GM23338 (cell line): ENCODE measurements around the gene FKBP6. TPM values are rescaled to one million over a fixed set of nuclear protein-coding genes. Genes with fewer than 3 reads are reported as not detected.

Experiments
- ATAC-seq: fragments of 200-7000 bp; cut with Tn5 transposase; 3 replicates; pipeline ENCODE4 v1.9.1; 2020
- DNase-seq: peaks from one replicate; pipeline ENCODE4 v3.0.0-alpha.2; 2015; ENCODE audit warnings: low spot score
- H2AFZ ChIP-seq: fragments of 200-600 bp; sonication (generic); 2 replicates; pipeline ENCODE4 v1.8.0; 2016; ENCODE audit warnings: antibody characterized with exemption, mild to moderate bottlenecking, moderate library complexity
- H3F3A ChIP-seq: fragments of 200-600 bp; sonication (generic); replicated peaks from 2 replicates; pipeline ENCODE4 v1.8.0; 2017; ENCODE audit warnings: antibody characterized with exemption, mixed run types, low read depth
- H3K27ac ChIP-seq: fragments of 200-600 bp; sonication (generic); 2 replicates; pipeline ENCODE4 v1.6.1; 2016; ENCODE audit warnings: low read depth
- H3K27me3 ChIP-seq: fragments of 200-600 bp; sonication (generic); 2 replicates; pipeline ENCODE4 v1.8.0; 2016; ENCODE audit warnings: mild to moderate bottlenecking, mixed run types, moderate library complexity; ENCODE audit not compliant: insufficient read depth
- H3K36me3 ChIP-seq: fragments of 200-600 bp; sonication (generic); 2 replicates; pipeline ENCODE4 v1.8.0; 2016; ENCODE audit warnings: mild to moderate bottlenecking; ENCODE audit not compliant: insufficient read depth
- H3K4me1 ChIP-seq: fragments of 200-600 bp; sonication (generic); 2 replicates; pipeline ENCODE4 v1.8.0; 2016; ENCODE audit warnings: mild to moderate bottlenecking, moderate library complexity; ENCODE audit not compliant: insufficient read depth
- H3K4me2 ChIP-seq: fragments of 200-600 bp; sonication (generic); 2 replicates; pipeline ENCODE4 v1.7.1; 2017; ENCODE audit warnings: mixed run types
- H3K4me3 ChIP-seq: fragments of 200-600 bp; sonication (generic); 2 replicates; pipeline ENCODE4 v1.6.1; 2016; ENCODE audit warnings: mixed run types
- H3K79me2 ChIP-seq: fragments of 200-600 bp; sonication (generic); replicated peaks from 2 replicates; pipeline ENCODE4 v1.8.0; 2017; ENCODE audit warnings: mild to moderate bottlenecking; ENCODE audit not compliant: insufficient read depth
- H3K9me2 ChIP-seq: fragments of 200-600 bp; sonication (generic); 2 replicates; pipeline ENCODE4 v1.8.0; 2017; ENCODE audit not compliant: insufficient read depth
- H4K20me1 ChIP-seq: fragments of 200-600 bp; sonication (generic); replicated peaks from 2 replicates; pipeline ENCODE4 v1.8.0; 2017; ENCODE audit warnings: mild to moderate bottlenecking; ENCODE audit not compliant: insufficient read depth
- H3K27ac Mint-ChIP-seq: 2 replicates; pipeline ENCODE4 v1.8.0; 2020; ENCODE audit warnings: inconsistent platforms, mild to moderate bottlenecking, moderate library complexity, mixed read lengths
- H3K27me3 Mint-ChIP-seq: 3 replicates; pipeline ENCODE4 v1.8.0; 2022; ENCODE audit warnings: low read depth, mild to moderate bottlenecking, moderate library complexity, mixed read lengths, inconsistent platforms; ENCODE audit not compliant: insufficient read depth, poor library complexity
- H3K36me3 Mint-ChIP-seq: 3 replicates; pipeline ENCODE4 v1.8.0; 2021; ENCODE audit warnings: low read depth, mild to moderate bottlenecking, inconsistent platforms, moderate library complexity, mixed read lengths
- H3K4me1 Mint-ChIP-seq: 3 replicates; pipeline ENCODE4 v1.8.0; 2020; ENCODE audit warnings: mild to moderate bottlenecking, inconsistent platforms, mixed read lengths
- H3K4me3 Mint-ChIP-seq: 3 replicates; pipeline ENCODE4 v1.8.0; 2021; ENCODE audit warnings: moderate library complexity, mild to moderate bottlenecking, inconsistent platforms, mixed read lengths
- H3K9me3 Mint-ChIP-seq: 3 replicates; pipeline ENCODE4 v1.8.0; 2020; ENCODE audit warnings: moderate library complexity, mild to moderate bottlenecking, inconsistent platforms, mixed read lengths
- CREB1 ChIP-seq: fragments of 250-450 bp; sonication (Bioruptor Pico); IDR thresholded peaks from 2 replicates; pipeline ENCODE4 v1.5.0; 2020; ENCODE audit warnings: low read depth, mild to moderate bottlenecking, moderate library complexity
- EZH2 ChIP-seq: fragments of 200-600 bp; sonication (generic); IDR thresholded peaks from one replicate; pipeline ENCODE4 v1.8.0; 2017; ENCODE audit warnings: antibody characterized with exemption, mild to moderate bottlenecking, low read depth; ENCODE audit not compliant: unreplicated experiment
- EZH2phosphoT487 ChIP-seq: fragments of 200-600 bp; sonication (generic); IDR thresholded peaks from one replicate; pipeline ENCODE4 v1.8.1; 2018; ENCODE audit warnings: antibody characterized with exemption; ENCODE audit not compliant: unreplicated experiment
- JUNB ChIP-seq: IDR thresholded peaks from one replicate; pipeline ENCODE4 v1.6.1; 2016; ENCODE audit warnings: antibody characterized with exemption; ENCODE audit not compliant: unreplicated experiment
- STAT1 ChIP-seq: IDR thresholded peaks from one replicate; pipeline ENCODE4 v1.6.1; 2016; ENCODE audit warnings: antibody characterized with exemption; ENCODE audit not compliant: unreplicated experiment
- ZNF114 ChIP-seq: fragments of 250-450 bp; sonication (Bioruptor Pico); IDR thresholded peaks from 2 replicates; pipeline ENCODE4 v1.5.0; 2020; ENCODE audit warnings: mild to moderate bottlenecking, moderate library complexity
- ZNF331 ChIP-seq: fragments of 250-450 bp; sonication (Bioruptor Pico); IDR thresholded peaks from 2 replicates; pipeline ENCODE4 v1.5.0; 2020; ENCODE audit warnings: low read depth, mild to moderate bottlenecking, moderate library complexity
- polyA plus RNA-seq: library from polyadenylated mRNA; unstranded; fragments of >200 nt; fragmentation: Nextera tagmentation; extraction: Ambion mirVana; gene quantifications from 2 replicates; pipeline ENCODE4 v1.2.1, GENCODE V29; 2016
- total RNA-seq: library from RNA; depleted of rRNA; stranded (reverse); fragments of >200 nt; shearing (Covaris generic); gene quantifications from 2 replicates; pipeline ENCODE4 v1.2.3, GENCODE V29; 2014
- TF ChIP-seq, protein P1 (sequence below): IDR thresholded peaks from 2 replicates; pipeline ENCODE4 v1.6.1; 2016; ENCODE audit warnings: antibody characterized with exemption
- TF ChIP-seq, protein P2 (sequence below): fragments of 250-450 bp; sonication (Bioruptor Pico); IDR thresholded peaks from 2 replicates; pipeline ENCODE4 v1.5.0; 2020; ENCODE audit warnings: mild to moderate bottlenecking, moderate library complexity
- TF ChIP-seq, protein P3 (sequence below): IDR thresholded peaks from one replicate; pipeline ENCODE4 v1.6.1; 2018; ENCODE audit warnings: antibody characterized with exemption; ENCODE audit not compliant: unreplicated experiment

FKBP6 gene
- total and polyA plus RNA-seq, 2 experiments from 2014 or later: 0.15 TPM; not detected in 1

DNA sequence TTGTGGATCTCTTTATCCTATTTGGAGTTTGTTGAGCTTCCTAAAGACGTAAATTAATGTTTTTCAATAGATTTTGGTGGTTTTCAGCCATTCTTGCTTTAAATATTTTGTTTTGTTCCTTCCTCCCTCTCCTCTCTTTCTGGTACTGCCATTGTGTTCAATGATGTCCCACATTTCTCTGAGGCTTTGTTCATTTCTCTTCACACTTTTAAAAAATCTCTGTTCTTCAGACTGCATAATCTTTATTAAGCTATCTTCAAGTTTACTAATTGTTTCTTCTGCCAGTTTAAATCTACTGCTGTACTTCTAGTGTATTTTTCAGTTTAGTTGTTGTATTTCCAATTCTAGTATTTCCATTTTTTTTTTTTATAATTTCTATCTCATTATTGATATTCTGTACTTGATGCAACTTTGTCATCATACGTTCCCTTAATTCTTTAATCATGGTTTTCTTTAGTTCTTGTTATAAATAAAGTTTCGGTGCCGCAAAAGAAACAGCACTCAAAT is 60.0 kb downstream of the FKBP6 start (continued):
- TF ChIP-seq, protein P1, sequence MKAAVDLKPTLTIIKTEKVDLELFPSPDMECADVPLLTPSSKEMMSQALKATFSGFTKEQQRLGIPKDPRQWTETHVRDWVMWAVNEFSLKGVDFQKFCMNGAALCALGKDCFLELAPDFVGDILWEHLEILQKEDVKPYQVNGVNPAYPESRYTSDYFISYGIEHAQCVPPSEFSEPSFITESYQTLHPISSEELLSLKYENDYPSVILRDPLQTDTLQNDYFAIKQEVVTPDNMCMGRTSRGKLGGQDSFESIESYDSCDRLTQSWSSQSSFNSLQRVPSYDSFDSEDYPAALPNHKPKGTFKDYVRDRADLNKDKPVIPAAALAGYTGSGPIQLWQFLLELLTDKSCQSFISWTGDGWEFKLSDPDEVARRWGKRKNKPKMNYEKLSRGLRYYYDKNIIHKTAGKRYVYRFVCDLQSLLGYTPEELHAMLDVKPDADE: no peak
- TF ChIP-seq JUNB: no peak
- no peak for TF ChIP-seq ZNF331 (CRISPR knock-in tag)
- no peak for TF ChIP-seq ZNF114 (CRISPR knock-in tag)
- no peak for TF ChIP-seq EZH2phosphoT487
- no peak for TF ChIP-seq STAT1
- no peak for TF ChIP-seq EZH2
- TF ChIP-seq CREB1 (CRISPR knock-in tag): no peak
- TF ChIP-seq, protein P2, sequence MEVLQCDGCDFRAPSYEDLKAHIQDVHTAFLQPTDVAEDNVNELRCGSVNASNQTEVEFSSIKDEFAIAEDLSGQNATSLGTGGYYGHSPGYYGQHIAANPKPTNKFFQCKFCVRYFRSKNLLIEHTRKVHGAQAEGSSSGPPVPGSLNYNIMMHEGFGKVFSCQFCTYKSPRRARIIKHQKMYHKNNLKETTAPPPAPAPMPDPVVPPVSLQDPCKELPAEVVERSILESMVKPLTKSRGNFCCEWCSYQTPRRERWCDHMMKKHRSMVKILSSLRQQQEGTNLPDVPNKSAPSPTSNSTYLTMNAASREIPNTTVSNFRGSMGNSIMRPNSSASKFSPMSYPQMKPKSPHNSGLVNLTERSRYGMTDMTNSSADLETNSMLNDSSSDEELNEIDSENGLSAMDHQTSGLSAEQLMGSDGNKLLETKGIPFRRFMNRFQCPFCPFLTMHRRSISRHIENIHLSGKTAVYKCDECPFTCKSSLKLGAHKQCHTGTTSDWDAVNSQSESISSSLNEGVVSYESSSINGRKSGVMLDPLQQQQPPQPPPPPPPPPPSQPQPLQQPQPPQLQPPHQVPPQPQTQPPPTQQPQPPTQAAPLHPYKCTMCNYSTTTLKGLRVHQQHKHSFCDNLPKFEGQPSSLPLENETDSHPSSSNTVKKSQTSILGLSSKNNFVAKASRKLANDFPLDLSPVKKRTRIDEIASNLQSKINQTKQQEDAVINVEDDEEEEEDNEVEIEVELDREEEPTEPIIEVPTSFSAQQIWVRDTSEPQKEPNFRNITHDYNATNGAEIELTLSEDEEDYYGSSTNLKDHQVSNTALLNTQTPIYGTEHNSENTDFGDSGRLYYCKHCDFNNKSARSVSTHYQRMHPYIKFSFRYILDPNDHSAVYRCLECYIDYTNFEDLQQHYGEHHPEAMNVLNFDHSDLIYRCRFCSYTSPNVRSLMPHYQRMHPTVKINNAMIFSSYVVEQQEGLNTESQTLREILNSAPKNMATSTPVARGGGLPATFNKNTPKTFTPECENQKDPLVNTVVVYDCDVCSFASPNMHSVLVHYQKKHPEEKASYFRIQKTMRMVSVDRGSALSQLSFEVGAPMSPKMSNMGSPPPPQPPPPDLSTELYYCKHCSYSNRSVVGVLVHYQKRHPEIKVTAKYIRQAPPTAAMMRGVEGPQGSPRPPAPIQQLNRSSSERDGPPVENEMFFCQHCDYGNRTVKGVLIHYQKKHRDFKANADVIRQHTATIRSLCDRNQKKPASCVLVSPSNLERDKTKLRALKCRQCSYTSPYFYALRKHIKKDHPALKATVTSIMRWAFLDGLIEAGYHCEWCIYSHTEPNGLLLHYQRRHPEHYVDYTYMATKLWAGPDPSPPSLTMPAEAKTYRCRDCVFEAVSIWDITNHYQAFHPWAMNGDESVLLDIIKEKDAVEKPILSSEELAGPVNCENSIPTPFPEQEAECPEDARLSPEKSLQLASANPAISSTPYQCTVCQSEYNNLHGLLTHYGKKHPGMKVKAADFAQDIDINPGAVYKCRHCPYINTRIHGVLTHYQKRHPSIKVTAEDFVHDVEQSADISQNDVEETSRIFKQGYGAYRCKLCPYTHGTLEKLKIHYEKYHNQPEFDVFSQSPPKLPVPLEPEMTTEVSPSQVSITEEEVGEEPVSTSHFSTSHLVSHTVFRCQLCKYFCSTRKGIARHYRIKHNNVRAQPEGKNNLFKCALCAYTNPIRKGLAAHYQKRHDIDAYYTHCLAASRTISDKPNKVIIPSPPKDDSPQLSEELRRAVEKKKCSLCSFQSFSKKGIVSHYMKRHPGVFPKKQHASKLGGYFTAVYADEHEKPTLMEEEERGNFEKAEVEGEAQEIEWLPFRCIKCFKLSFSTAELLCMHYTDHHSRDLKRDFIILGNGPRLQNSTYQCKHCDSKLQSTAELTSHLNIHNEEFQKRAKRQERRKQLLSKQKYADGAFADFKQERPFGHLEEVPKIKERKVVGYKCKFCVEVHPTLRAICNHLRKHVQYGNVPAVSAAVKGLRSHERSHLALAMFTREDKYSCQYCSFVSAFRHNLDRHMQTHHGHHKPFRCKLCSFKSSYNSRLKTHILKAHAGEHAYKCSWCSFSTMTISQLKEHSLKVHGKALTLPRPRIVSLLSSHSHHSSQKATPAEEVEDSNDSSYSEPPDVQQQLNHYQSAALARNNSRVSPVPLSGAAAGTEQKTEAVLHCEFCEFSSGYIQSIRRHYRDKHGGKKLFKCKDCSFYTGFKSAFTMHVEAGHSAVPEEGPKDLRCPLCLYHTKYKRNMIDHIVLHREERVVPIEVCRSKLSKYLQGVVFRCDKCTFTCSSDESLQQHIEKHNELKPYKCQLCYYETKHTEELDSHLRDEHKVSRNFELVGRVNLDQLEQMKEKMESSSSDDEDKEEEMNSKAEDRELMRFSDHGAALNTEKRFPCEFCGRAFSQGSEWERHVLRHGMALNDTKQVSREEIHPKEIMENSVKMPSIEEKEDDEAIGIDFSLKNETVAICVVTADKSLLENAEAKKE (CRISPR knock-in tag): no peak

DNA sequence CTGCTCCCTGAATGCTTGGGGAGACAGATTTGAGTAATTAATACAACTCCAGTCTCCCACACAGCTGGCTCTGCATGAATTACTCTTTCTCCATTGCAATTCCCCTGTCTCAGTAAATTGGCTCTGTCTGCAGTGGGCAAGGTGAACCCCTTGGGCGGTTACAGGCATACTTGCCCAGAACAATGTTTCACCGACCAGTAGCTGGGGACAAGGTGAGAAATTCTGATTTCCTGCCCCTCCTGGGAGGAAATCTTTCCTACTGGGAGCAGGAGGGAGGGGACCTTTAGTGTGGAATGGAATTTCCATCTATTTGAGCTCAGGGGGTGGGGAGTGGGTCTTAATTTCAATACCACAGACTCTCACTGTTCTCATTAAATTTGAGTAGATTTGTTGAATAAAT is 63.4 kb downstream of the FKBP6 start:
- Mint-ChIP-seq H3K36me3 (peaks cover 7% of the 10 kb centered on the region), H3K4me1 (peaks cover 15% of the 10 kb centered on the region), H3K27ac (no peak overlapping the region), H3K4me3 (no peak overlapping the region), H3K9me3 (peaks cover 35% of the 10 kb centered on the region), H3K27me3 (peaks cover 14% of the 10 kb centered on the region)
- no peak for DNase-seq
- Histone ChIP-seq H3K27me3 (no peaks in the 10 kb centered on the region), H3K79me2 (no peaks in the 10 kb centered on the region), H3K4me2 (no peak overlapping the region), H2AFZ (no peak overlapping the region), H3K4me1 (peaks cover 4% of the 10 kb centered on the region), H3F3A (no peaks in the 10 kb centered on the region), H3K27ac (no peak overlapping the region), H3K4me3 (no peak overlapping the region), H3K9me2 (no peaks in the 10 kb centered on the region), H3K36me3 (no peaks in the 10 kb centered on the region), H4K20me1 (no peaks in the 10 kb centered on the region)
- ATAC-seq: no peak
- no peak for TF ChIP-seq EZH2phosphoT487
- no peak for TF ChIP-seq JUNB
- TF ChIP-seq, protein P3, sequence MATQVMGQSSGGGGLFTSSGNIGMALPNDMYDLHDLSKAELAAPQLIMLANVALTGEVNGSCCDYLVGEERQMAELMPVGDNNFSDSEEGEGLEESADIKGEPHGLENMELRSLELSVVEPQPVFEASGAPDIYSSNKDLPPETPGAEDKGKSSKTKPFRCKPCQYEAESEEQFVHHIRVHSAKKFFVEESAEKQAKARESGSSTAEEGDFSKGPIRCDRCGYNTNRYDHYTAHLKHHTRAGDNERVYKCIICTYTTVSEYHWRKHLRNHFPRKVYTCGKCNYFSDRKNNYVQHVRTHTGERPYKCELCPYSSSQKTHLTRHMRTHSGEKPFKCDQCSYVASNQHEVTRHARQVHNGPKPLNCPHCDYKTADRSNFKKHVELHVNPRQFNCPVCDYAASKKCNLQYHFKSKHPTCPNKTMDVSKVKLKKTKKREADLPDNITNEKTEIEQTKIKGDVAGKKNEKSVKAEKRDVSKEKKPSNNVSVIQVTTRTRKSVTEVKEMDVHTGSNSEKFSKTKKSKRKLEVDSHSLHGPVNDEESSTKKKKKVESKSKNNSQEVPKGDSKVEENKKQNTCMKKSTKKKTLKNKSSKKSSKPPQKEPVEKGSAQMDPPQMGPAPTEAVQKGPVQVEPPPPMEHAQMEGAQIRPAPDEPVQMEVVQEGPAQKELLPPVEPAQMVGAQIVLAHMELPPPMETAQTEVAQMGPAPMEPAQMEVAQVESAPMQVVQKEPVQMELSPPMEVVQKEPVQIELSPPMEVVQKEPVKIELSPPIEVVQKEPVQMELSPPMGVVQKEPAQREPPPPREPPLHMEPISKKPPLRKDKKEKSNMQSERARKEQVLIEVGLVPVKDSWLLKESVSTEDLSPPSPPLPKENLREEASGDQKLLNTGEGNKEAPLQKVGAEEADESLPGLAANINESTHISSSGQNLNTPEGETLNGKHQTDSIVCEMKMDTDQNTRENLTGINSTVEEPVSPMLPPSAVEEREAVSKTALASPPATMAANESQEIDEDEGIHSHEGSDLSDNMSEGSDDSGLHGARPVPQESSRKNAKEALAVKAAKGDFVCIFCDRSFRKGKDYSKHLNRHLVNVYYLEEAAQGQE: no peak
